ENCODE data around the gene CRIM1.

- TF ChIP-seq CTCF (IDR thresholded peaks at IDR 0.05; ENCODE audit: control extremely low read depth in 1 of 3, insufficient read depth in 1 of 3, low read depth in 1 of 3, low read length in 3 of 3) (no peak), RFX5 (IDR thresholded peaks at IDR 0.05; ENCODE audit: borderline replicate concordance, low read depth, low read length) (no peak), YY1 (IDR thresholded peaks at IDR 0.05; ENCODE audit: low read depth, low read length) (no peak), EP300 (IDR thresholded peaks at IDR 0.05; ENCODE audit: borderline replicate concordance in 1 of 2, low read depth in 2 of 2, low read length in 2 of 2) (no peak), POLR2A (IDR thresholded peaks at IDR 0.05; ENCODE audit: control extremely low read depth in 1 of 2, low read depth in 2 of 2, low read length in 2 of 2) (no peak), RAD21 (IDR thresholded peaks at IDR 0.05 in 1 of 2, conservative IDR thresholded peaks at IDR 0.05 in 1 of 2; ENCODE audit: low read depth in 2 of 2, low read length in 2 of 2) (no peak), MAFK (IDR thresholded peaks at IDR 0.05; ENCODE audit: low read depth, low read length) (no peak), ZNF274 (IDR thresholded peaks at IDR 0.05; ENCODE audit: borderline replicate concordance, extremely low read depth, low read length) (no peak), SIN3A (conservative IDR thresholded peaks at IDR 0.05 in 1 of 2, IDR thresholded peaks at IDR 0.05 in 1 of 2; ENCODE audit: low read depth in 1 of 2, low read length in 2 of 2) (no peak), CEBPB (IDR thresholded peaks at IDR 0.05; ENCODE audit: low read depth, low read length) (no peak)
- TF ChIP-seq, protein P1, sequence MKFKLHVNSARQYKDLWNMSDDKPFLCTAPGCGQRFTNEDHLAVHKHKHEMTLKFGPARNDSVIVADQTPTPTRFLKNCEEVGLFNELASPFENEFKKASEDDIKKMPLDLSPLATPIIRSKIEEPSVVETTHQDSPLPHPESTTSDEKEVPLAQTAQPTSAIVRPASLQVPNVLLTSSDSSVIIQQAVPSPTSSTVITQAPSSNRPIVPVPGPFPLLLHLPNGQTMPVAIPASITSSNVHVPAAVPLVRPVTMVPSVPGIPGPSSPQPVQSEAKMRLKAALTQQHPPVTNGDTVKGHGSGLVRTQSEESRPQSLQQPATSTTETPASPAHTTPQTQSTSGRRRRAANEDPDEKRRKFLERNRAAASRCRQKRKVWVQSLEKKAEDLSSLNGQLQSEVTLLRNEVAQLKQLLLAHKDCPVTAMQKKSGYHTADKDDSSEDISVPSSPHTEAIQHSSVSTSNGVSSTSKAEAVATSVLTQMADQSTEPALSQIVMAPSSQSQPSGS (IDR thresholded peaks at IDR 0.05; ENCODE audit: low read length), result no peak
- TF ChIP-seq, protein P2, sequence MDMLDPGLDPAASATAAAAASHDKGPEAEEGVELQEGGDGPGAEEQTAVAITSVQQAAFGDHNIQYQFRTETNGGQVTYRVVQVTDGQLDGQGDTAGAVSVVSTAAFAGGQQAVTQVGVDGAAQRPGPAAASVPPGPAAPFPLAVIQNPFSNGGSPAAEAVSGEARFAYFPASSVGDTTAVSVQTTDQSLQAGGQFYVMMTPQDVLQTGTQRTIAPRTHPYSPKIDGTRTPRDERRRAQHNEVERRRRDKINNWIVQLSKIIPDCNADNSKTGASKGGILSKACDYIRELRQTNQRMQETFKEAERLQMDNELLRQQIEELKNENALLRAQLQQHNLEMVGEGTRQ (IDR thresholded peaks at IDR 0.05; ENCODE audit: low read length), result no peak
Measured at GRCh38 chr2:36502081-36502480, 146.5 kb downstream of the CRIM1 start.
